Left lobe of liver (tissue), 2 donors: Measurements from ENCODE around the gene TET2. TPM values are rescaled to one million over a fixed set of nuclear protein-coding genes. Genes with fewer than 3 reads are reported as not detected.

ENCODE experiments used
- ATAC-seq: fragments of 200-7000 bp; cut with Tn5 transposase; one replicate; pipeline ENCODE4 v1.9.1; 2020; ENCODE audit warnings: mild to moderate bottlenecking, moderate library complexity
- DNase-seq: peaks from one replicate; pipeline ENCODE4 v3.0.0-alpha.2; 2020; ENCODE audit warnings: low spot score
- total RNA-seq: library from RNA; stranded (reverse); gene quantifications from one replicate; pipeline ENCODE4 v1.2.1, GENCODE V29; 2021
- donor health status: DM: no; HTN: no; CAD: no; lungs with moderate emphysema.
- donor health status: DM: no; HTN: yes; CAD: no.

The TET2 gene
- total RNA-seq, 1 donor from 2014 or later: 6.3 TPM

- no peak for ATAC-seq
These were observed 34.6 kb downstream of the TET2 start for GRCh38 chr4:105181259-105181658.

DNA sequence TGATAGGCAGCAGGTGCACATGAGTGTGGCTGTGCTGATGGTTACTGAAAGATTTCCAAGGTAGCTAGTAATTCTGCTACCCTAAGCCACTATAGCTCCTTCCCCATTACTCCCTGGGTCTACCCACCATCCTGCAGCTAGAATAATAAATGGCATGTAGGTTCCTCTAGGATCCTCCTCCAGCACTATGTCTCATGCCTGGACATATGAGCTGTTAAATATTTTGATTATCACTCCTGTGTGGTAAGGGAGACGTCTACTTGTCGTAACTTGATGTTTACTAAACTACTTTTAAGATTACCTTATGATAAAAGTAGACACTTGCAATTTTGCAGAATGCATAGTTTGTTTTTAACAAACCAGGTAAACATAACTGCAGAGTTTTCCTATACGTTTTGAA is 35.5 kb downstream of the TET2 start:
- ATAC-seq: no peak
- no peak for DNase-seq

More at GRCh38 chr4:105181259-105181658, 34.6 kb downstream of the TET2 start:
- no peak for DNase-seq

GRCh38 chr4:105184316-105184980 is 37.8 kb downstream of the TET2 start:
- ATAC-seq: peak; percentile 34

GRCh38 chr4:105186701-105187161 is 40.1 kb downstream of the TET2 start:
- no peak for DNase-seq
- ATAC-seq: peak; percentile 46

More at GRCh38 chr4:105184316-105184980, 37.8 kb downstream of the TET2 start:
- no peak for DNase-seq

GRCh38 chr4:105189855-105190650 is 43.4 kb downstream of the TET2 start:
- ATAC-seq: no peak
- DNase-seq: no peak

GRCh38 chr4:105191621-105192210 is 45.0 kb downstream of the TET2 start:
- ATAC-seq (no peak), DNase-seq (no peak)

- ATAC-seq: no peak
These were observed 45.8 kb downstream of the TET2 start for GRCh38 chr4:105192474-105192873.

DNA sequence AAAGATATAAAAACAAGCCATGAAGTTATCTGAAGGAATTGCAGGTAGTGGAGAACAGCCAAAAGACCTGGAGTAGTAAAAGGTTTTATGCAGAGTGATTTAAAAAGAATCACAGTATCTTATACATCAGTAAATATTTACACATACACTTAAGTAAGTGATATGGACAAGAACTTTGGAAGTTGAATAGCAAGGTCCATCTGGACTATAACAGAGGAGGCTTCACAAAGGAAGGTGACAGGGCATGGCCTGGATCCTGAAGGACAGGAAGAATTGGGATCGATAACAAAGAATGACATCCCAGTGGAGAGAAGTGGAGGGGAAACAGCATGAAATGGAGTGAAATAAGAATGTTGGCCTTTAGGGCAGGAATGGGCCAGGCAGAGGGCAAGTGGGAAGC is 46.2 kb downstream of the TET2 start:
- DNase-seq (no peak), ATAC-seq (no peak)

More at GRCh38 chr4:105192474-105192873, 45.8 kb downstream of the TET2 start:
- no peak for DNase-seq

GRCh38 chr4:105193536-105193935 is 46.9 kb downstream of the TET2 start:
- ATAC-seq (no peak), DNase-seq (no peak)

GRCh38 chr4:105194328-105195231 is 47.9 kb downstream of the TET2 start:
- no peak for ATAC-seq
- DNase-seq: no peak

DNA sequence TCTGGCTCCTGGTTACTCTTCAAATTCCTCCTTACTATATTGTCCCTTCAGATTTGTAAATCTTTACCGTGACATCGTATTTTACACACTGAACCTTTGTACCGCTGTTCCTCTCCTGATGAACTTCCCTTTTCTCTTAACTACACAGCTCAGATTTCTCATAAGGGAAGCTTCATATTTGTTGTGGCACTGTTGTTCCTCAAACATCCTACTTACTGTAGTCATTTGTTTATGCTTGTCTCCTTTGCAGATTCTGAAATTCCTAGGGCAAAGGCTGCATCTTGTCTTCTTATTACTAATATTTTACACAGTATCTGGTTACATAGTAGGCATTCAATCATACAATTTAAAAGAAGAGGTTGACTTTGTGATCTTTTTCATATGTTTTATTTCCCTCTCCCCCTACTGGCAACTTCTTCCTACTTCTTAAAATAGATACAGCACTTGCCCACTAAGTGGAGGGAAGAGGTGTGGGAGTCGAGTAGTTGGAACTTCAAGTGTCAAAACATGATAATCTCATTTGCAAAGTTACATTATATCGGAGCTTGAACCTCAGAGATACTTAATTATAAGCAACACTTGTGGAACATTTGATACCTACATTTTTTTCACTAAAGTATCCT is 50.0 kb downstream of the TET2 start:
- no peak for DNase-seq
- ATAC-seq: peak; percentile 45

DNA sequence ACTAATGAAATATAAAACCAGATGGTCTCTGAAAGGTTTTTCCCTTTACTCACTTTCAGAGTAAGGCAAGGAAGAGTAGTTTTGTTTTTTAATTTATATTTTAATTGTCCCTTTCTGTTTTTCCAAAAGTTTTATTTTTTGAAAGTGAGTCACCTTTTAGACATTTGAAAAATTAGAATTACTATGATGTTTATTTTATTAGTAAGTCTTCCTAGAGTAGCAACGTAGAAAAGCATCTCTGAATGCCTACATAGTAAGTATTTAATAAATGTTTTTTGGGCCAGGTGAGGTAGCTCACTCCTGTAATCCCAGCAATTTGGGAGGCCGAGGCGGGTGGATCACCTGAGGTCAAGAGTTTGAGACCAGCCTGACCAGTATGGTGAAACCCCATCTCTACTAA is 51.1 kb downstream of the TET2 start:
- ATAC-seq: no peak

DNA sequence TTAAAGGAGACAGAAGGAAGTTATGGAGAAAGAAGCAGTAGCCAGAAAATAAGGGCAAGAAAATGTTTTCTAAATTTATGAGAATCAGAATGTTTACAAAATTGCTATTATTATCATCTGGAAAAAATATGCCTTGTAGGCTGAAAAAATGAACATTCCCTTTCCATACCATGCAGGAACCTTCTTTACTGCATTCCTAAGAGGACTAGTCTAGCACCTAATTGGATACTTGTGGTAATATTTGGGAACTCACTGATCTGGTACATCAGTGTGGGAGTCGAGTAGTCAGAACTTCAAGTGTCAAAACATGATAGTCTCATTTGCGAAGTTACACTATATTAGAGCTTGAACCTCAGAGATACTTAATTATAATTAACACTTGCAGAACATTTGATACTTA is 51.9 kb downstream of the TET2 start:
- no peak for ATAC-seq

More for the DNA sequence above, 51.1 kb downstream of the TET2 start:
- DNase-seq: no peak

DNA sequence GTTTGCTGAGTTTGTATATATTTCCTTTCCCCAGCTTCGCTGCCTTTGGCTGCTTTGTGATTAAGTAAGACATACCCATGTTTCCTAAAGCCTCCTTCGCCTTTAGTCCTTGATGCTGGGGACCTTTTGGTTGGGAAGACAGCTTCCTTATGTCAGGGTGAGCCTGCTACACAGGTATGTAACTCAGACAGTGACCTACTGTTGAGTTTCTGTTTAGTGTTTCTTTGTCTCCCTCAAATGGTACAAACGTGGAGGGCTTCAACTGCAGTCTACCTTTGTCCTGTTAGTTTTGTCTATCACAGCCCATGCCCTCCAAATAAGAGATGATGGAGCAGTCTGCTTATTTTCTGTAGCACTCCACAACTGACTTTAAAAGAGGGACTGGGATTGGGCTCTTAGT is 59.5 kb downstream of the TET2 start:
- DNase-seq (no peak), ATAC-seq (no peak)

More for the DNA sequence above, 51.9 kb downstream of the TET2 start:
- no peak for DNase-seq

DNA sequence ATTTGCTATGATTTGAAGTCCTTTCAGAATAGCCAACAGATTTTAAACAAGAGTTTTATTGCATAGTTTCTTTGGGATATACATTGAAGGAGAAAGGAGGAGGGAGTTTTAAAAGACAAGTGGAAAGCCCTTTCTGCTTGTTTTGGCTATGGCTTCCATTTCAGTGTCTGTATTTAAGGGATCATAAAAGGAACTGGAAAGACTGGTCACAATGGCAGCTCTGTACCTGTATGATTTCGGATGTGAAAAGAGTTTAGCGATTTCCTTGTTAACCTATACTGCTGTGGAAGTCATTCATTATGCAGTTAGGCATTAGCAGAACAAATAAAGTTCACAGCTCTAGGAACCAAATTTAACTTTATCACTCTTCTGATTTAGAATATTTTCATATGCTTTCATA is 60.7 kb downstream of the TET2 start:
- ATAC-seq: no peak
- no peak for DNase-seq

GRCh38 chr4:105208561-105208960 is 61.9 kb downstream of the TET2 start:
- ATAC-seq (no peak), DNase-seq (no peak)

- DNase-seq (no peak), ATAC-seq (no peak)
These were observed 64.2 kb downstream of the TET2 start for GRCh38 chr4:105210916-105211315.

GRCh38 chr4:105215609-105216313 is 69.1 kb downstream of the TET2 start:
- no peak for DNase-seq
- ATAC-seq: no peak

DNA sequence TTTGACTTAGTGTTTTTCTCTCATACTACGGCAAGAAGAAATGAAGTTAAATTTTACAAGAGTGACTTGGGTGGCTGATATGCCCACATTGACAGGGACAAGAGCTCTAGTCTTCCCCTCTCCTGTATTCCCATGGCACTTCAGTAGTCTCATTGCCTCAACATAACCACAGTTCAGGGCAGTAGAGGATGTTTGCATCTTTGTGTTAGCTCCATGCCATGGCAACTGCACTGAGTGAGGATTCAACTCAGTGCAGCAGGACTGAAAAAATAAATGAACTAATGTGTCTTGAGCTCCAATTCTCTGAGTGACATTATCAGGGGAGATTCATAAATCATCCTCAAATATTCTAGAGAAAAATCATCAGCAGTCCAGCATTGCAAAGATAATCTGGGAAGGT is 78.8 kb downstream of the TET2 start:
- DNase-seq: no peak
- no peak for ATAC-seq

- ATAC-seq (no peak), DNase-seq (no peak)
These were observed 80.4 kb downstream of the TET2 start for GRCh38 chr4:105227054-105227453.
